ENCODE results near the gene UTP14C. TPM values are rescaled to one million over a fixed set of nuclear protein-coding genes. Genes with fewer than 3 reads are reported as not detected.
"Not testable (repeated sequence)": the region's sequence is repeated elsewhere in the genome, so short reads cannot be mapped to it uniquely, and the experiment has no call there.

The UTP14C gene
- total RNA-seq, 1 experiment from 2014 or later = 9.0 TPM

DNA sequence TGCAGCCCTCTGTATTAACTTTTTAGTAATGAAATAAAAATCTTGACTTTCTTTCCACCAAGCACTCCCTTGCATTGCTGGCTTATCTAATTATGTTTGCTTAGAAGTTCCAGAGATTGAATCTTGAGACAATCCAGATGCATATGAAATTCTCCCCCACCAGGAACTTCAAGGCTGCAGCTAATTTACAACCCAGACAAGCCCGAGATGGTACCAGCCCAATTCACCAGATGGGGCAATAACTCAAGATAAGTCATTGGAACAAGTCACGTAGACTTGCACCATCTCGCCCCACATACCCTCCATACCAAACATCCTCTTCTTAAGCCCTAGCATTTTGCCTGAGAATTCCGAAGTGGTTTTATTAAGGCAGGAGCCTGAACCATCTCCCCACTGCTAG, 29.0 kb downstream of the UTP14C start:
- Histone ChIP-seq H3K9me2 (ENCODE audit: insufficient read depth) (no peaks in the 10 kb centered on the region), H3K4me2 (ENCODE audit: low read length) (no peak overlapping the region), H4K20me1 (ENCODE audit: insufficient read depth) (no peaks in the 10 kb centered on the region), H3K4me3 (replicated peaks in 1 of 2; ENCODE audit: low read depth in 1 of 2, low read length in 2 of 2) (no peak overlapping the region), H2AFZ (ENCODE audit: low read depth, low read length, poor library complexity, severe bottlenecking) (no peak overlapping the region), H3K27me3 (ENCODE audit: insufficient read depth, low read length) (no peaks in the 10 kb centered on the region), H3K36me3 (ENCODE audit: control insufficient read depth in 1 of 2, insufficient read depth in 2 of 2, low read length in 2 of 2) (no peaks in the 10 kb centered on the region), H3K27ac (ENCODE audit: low read depth, low read length) (no peak overlapping the region), H3K9me3 (ENCODE audit: control insufficient read depth in 1 of 2, insufficient read depth in 1 of 2, low read depth in 1 of 2, low read length in 2 of 2) (no peaks in the 10 kb centered on the region), H3K79me2 (ENCODE audit: insufficient read depth, low read length) (no peaks in the 10 kb centered on the region), H3K9ac (ENCODE audit: low read length) (no peak overlapping the region), H3K4me1 (ENCODE audit: control insufficient read depth in 1 of 2, insufficient read depth in 2 of 2, low read length in 2 of 2) (no peaks in the 10 kb centered on the region)
- ChIA-PET CTCF (no interaction called here), RAD21 (ENCODE audit: low non-redundant PET in 1 of 2, low total read pairs in 2 of 2, uncharacterized antibody in 2 of 2, unreplicated experiment in 2 of 2) (no interaction called here), POLR2A (no interaction called here)
- intact Hi-C loops (cut with micrococcal nuclease) = no loop called here
- ATAC-seq = no peak
- BruUV-seq (replicated peaks) = no TSS peak
- TF ChIP-seq CBX3 (IDR thresholded peaks at IDR 0.05; ENCODE audit: low read depth) = no peak
- no peak for TF ChIP-seq YY1 (IDR thresholded peaks at IDR 0.05; ENCODE audit: extremely low read depth, insufficient replicate concordance, low read depth, low read length)
- no peak for TF ChIP-seq EZH2 (IDR thresholded peaks at IDR 0.05)
- TF ChIP-seq, protein P1, sequence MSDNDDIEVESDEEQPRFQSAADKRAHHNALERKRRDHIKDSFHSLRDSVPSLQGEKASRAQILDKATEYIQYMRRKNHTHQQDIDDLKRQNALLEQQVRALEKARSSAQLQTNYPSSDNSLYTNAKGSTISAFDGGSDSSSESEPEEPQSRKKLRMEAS (IDR thresholded peaks at IDR 0.05) = no peak
- no peak for TF ChIP-seq CEBPB (IDR thresholded peaks at IDR 0.05; ENCODE audit: low read depth)
- no peak for TF ChIP-seq EZH2phosphoT487 (IDR thresholded peaks at IDR 0.05; ENCODE audit: borderline replicate concordance)
- TF ChIP-seq, protein P2, sequence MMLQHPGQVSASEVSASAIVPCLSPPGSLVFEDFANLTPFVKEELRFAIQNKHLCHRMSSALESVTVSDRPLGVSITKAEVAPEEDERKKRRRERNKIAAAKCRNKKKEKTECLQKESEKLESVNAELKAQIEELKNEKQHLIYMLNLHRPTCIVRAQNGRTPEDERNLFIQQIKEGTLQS (IDR thresholded peaks at IDR 0.05) = no peak
- no peak for TF ChIP-seq TCF7L2 (IDR thresholded peaks at IDR 0.05; ENCODE audit: borderline replicate concordance, extremely low read depth, insufficient read depth, insufficient read length)
- no peak for TF ChIP-seq POLR2A (IDR thresholded peaks at IDR 0.05; ENCODE audit: borderline replicate concordance, extremely low read depth, insufficient read depth, insufficient read length)
- TF ChIP-seq SIN3A (IDR thresholded peaks at IDR 0.05; ENCODE audit: low read depth) = no peak
- TF ChIP-seq ELF1 (IDR thresholded peaks at IDR 0.05; ENCODE audit: borderline replicate concordance, low read depth) = no peak
- TF ChIP-seq SP1 (IDR thresholded peaks at IDR 0.05; ENCODE audit: low read depth) = no peak
- no peak for TF ChIP-seq REST (IDR thresholded peaks at IDR 0.05; ENCODE audit: low read depth)
- no peak for DNase-seq (ENCODE audit: low read depth, low spot score)

DNA sequence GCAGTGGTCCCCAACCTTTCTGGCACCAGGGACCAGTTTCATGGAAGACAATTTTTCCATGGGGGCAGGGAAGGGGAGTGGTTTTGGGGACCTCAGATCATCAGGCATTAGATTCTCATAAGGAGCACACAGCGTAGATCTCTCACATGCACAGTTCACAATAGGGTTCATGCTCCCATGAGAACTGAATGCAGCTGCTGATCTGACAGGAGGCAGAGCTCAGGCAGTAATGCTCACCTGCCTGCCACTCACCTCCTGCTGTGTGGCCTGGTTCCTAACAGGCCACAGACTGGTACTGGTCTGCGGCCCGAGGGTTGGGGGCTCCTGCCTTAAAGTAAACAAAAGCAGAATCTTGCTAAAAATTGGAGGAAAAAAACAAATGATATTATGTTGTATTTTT, 36.6 kb downstream of the UTP14C start:
- RAD21 ChIA-PET (ENCODE audit: low non-redundant PET in 1 of 2, low total read pairs in 2 of 2, uncharacterized antibody in 2 of 2, unreplicated experiment in 2 of 2); H2AFZ ChIP-seq (ENCODE audit: low read depth, low read length, poor library complexity, severe bottlenecking); intact Hi-C loops (cut with micrococcal nuclease); H3K9me2 ChIP-seq (ENCODE audit: insufficient read depth); ATAC-seq; BruUV-seq (replicated peaks); H3K4me2 ChIP-seq (ENCODE audit: low read length); H3K27me3 ChIP-seq (ENCODE audit: insufficient read depth, low read length); H3K79me2 ChIP-seq (ENCODE audit: insufficient read depth, low read length); H3K4me3 ChIP-seq (replicated peaks in 1 of 2; ENCODE audit: low read depth in 1 of 2, low read length in 2 of 2); DNase-seq (ENCODE audit: low read depth, low spot score); H3K9ac ChIP-seq (ENCODE audit: low read length); H4K20me1 ChIP-seq (ENCODE audit: insufficient read depth); CTCF ChIA-PET; H3K36me3 ChIP-seq (ENCODE audit: control insufficient read depth in 1 of 2, insufficient read depth in 2 of 2, low read length in 2 of 2); H3K4me1 ChIP-seq (ENCODE audit: control insufficient read depth in 1 of 2, insufficient read depth in 2 of 2, low read length in 2 of 2); H3K9me3 ChIP-seq (ENCODE audit: control insufficient read depth in 1 of 2, insufficient read depth in 1 of 2, low read depth in 1 of 2, low read length in 2 of 2); POLR2A ChIA-PET; H3K27ac ChIP-seq (ENCODE audit: low read depth, low read length): not testable (repeated sequence)

Measured in HCT116 (cell line).